Upper lobe of right lung (tissue), 1 donor: ENCODE data around the gene MAPK12. TPM values are rescaled to one million over a fixed set of nuclear protein-coding genes. Genes with fewer than 3 reads are reported as not detected.

Experiments
- ATAC-seq: fragments of 200-7000 bp; cut with Tn5 transposase; one replicate; pipeline ENCODE4 v1.9.1; 2020; ENCODE audit warnings: mild to moderate bottlenecking, moderate library complexity
- DNase-seq: peaks from one replicate; pipeline ENCODE4 v3.0.0-alpha.2; 2020
- H3K27ac ChIP-seq: fragments of 200-600 bp; one replicate; pipeline ENCODE4 v1.8.0; 2022
- H3K27me3 ChIP-seq: fragments of 200-600 bp; one replicate; pipeline ENCODE4 v1.8.0; 2022; ENCODE audit warnings: mild to moderate bottlenecking
- H3K36me3 ChIP-seq: fragments of 200-600 bp; one replicate; pipeline ENCODE4 v1.8.0; 2022
- H3K4me1 ChIP-seq: fragments of 200-600 bp; one replicate; pipeline ENCODE4 v1.8.0; 2022
- H3K4me3 ChIP-seq: fragments of 200-600 bp; one replicate; pipeline ENCODE4 v1.8.0; 2022; ENCODE audit warnings: mild to moderate bottlenecking
- H3K9me3 ChIP-seq: fragments of 200-600 bp; one replicate; pipeline ENCODE4 v1.8.0; 2022
- CTCF ChIP-seq: fragments of 200-600 bp; IDR thresholded peaks from one replicate; pipeline ENCODE4 v1.8.0; 2022; ENCODE audit warnings: antibody characterized with exemption
- intact Hi-C: fragments of 100-400 bp; cut with DNase I; formaldehyde crosslinking; loops from one replicate; pipeline ENCODE4 v1.11.0; 2022
- total RNA-seq: library from RNA; stranded (reverse); fragmentation: NEBNext Ultra II Directional; extraction: Animal tissue kit (Norgen Biotek cat#: 25700); gene quantifications from one replicate; pipeline ENCODE4 v1.2.1, GENCODE V29; 2021
- donor health status: DM: no; HTN: yes; CAD: no; lungs with severe emphysema.

The MAPK12 gene
- total RNA-seq, 1 donor from 2014 or later: 22.2 TPM

- TF ChIP-seq CTCF: no peak
- H3K4me3 ChIP-seq: peak overlapping the region; percentile 89
- intact Hi-C loops: no loop called here
- no peaks in the 10 kb centered on the region for H3K9me3 ChIP-seq
- H3K27me3 ChIP-seq: no peaks in the 10 kb centered on the region
- peaks cover 14% of the 10 kb centered on the region for H3K36me3 ChIP-seq
- H3K4me1 ChIP-seq: peaks cover 11% of the 10 kb centered on the region
- ATAC-seq (peak; percentile 1), DNase-seq (no peak)
- peak overlapping the region; percentile 75 for H3K27ac ChIP-seq
Observed at GRCh38 chr22:50251477-50252081, 9.9 kb downstream of the MAPK12 start.

DNA sequence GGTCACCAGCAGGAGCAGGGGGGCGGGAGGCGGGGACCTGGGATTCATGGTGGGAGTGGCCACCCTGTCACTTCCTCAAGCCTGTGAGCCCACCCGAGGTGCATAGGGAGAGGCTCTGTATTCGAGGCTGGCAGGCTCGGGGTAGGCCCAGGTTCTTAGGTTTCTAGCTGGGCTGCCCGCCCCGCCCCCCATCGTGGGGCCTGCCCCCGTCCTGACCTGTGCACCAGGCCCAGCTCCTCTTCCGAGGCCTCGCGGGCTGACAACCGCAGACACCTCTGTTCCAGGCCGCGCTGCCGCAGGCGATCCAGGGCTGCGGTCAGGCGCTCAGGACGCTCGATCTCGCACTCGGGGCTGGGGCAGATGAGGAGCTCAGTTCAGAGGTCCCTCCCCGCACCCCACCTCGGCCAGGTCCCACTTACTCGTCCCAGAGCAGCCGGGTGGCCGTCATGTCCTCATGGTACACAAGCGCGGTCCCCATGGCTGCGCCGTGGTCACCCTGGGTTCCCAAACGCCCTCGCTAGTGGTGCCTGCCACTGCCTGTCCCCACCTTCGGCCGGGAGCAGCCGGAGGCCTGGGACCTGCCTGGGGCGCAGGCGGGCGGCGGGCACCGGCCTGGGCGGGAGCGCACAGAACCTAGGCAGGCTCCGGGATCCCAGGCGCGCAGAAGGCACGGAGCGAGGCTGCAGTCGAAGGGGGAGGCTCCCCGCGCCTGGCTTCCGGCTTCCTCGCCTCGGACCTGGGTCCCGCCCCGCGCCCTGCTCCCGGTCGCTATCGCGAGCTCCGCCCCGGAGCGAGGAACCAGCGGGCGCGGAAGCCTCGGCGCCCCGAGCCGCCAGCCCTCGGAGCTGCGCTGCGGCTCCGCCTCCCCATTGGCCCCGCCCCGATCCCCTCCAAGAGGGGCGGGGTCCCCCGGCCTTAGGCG lies 10.7 kb downstream of the MAPK12 start, which contains the start of gene HDAC10:
Gene HDAC10 (minus strand): TSS at position 711 of the 922 bp plus-strand sequence. CDS start 233 bp downstream, at position 478.
- DNase-seq: peak; percentile 94
- Histone ChIP-seq H3K36me3 (peaks cover 21% of the 10 kb centered on the region), H3K9me3 (no peaks in the 10 kb centered on the region), H3K4me1 (peaks cover 16% of the 10 kb centered on the region), H3K27me3 (no peaks in the 10 kb centered on the region), H3K4me3 (peak within 1 kb of the TSS; percentile 89), H3K27ac (peak within 1 kb of the TSS; percentile 80)
- intact Hi-C loops: no loop called here
- TF ChIP-seq CTCF: no peak
- ATAC-seq: peak; percentile 86

GRCh38 chr22:50250249-50250554 lies 11.3 kb downstream of the MAPK12 start:
- intact Hi-C loops: no loop called here
- H3K27me3 ChIP-seq: no peaks in the 10 kb centered on the region
- peaks cover 21% of the 10 kb centered on the region for H3K4me1 ChIP-seq
- peak overlapping the region; percentile 89 for H3K4me3 ChIP-seq
- H3K36me3 ChIP-seq: peaks cover 22% of the 10 kb centered on the region
- peak overlapping the region; percentile 80 for H3K27ac ChIP-seq
- no peak for DNase-seq
- no peak for TF ChIP-seq CTCF
- H3K9me3 ChIP-seq: no peaks in the 10 kb centered on the region
- ATAC-seq: no peak

DNA sequence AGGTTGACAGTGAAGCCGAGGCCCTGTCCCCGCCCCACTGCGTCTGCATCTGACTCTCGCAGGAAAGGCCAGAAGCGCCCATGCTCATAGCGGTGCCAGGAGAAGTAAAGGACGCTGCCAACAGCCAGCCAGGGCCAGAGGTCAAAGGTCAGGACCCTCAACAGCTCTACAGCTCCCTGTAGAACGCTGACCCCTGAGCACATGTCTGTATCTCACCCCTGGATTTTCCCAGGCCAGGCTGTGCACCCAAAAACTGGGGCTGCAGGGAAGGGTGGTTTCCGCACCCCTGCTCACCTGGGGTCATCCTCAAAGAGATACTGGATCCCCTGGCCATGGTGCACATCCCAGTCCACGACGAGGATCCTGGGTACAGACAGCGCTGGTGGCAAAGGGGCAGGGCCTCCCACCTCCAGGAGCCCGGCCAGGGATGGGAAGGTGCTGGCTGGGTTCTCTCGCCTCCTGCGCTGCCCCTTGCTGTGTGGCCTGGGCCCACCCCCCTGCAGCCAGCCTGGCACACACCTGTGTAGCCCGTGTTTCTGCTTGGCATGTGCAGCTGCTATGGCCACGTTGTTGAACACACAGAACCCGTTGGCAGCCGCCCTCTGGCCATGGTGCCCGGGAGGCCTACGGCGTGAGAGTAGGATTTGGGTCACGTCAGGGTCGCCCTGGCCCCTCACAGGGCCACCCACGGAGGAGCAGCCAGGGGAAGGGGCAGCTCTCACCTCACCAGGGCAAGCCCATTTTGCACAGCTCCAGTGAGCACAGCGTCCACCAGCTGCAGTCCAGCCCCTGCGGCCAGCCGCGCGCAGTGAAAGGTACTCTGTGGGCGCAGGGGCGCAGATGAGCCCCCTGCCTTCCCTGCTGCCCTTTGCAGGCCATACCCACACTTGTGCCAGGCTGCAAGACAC lies 11.9 kb downstream of the MAPK12 start:
- intact Hi-C loops: no loop called here
- Histone ChIP-seq H3K9me3 (no peaks in the 10 kb centered on the region), H3K36me3 (peaks cover 22% of the 10 kb centered on the region), H3K27ac (no peak overlapping the region), H3K4me3 (peak overlapping the region; percentile 89), H3K27me3 (no peaks in the 10 kb centered on the region), H3K4me1 (peaks cover 21% of the 10 kb centered on the region)
- no peak for TF ChIP-seq CTCF
- DNase-seq (no peak), ATAC-seq (no peak)
